ENCODE measurements around the gene RPUSD3. TPM values are rescaled to one million over a fixed set of nuclear protein-coding genes. Genes with fewer than 3 reads are reported as not detected.
A peak's percentile ranks its signal among the peaks of the same experiment; 100 is the strongest.

The RPUSD3 gene
- total RNA-seq, 1 donor from 2014 or later, result 36.5 TPM

- no peak overlapping the region for H3K27ac ChIP-seq
Observed at GRCh38 chr3:9863058-9863772, 19.4 kb upstream of the RPUSD3 start.

GRCh38 chr3:9862391-9863057 is 18.7 kb upstream of the RPUSD3 start:
- Histone ChIP-seq H3K4me1 (peaks cover 35% of the 10 kb centered on the region), H3K27me3 (ENCODE audit: low read depth) (no peaks in the 10 kb centered on the region), H3K27ac (peak overlapping the region; percentile 67), H3K9me3 (no peaks in the 10 kb centered on the region), H3K36me3 (no peaks in the 10 kb centered on the region), H3K4me3 (peak overlapping the region; percentile 53)
- ATAC-seq (peak; percentile 71 to 82), DNase-seq (peak; percentile 79)
- peak; percentile 46 for TF ChIP-seq CTCF (IDR thresholded peaks at IDR 0.05)
- intact Hi-C loops (cut with DNase I), result no loop called here

More at GRCh38 chr3:9863058-9863772, 19.4 kb upstream of the RPUSD3 start:
- TF ChIP-seq CTCF (IDR thresholded peaks at IDR 0.05), result no peak
- Histone ChIP-seq H3K4me3 (peak overlapping the region; percentile 53), H3K36me3 (no peaks in the 10 kb centered on the region), H3K9me3 (no peaks in the 10 kb centered on the region), H3K4me1 (peaks cover 35% of the 10 kb centered on the region), H3K27me3 (ENCODE audit: low read depth) (no peaks in the 10 kb centered on the region)
- intact Hi-C loops (cut with DNase I), result no loop called here
- no peak for ATAC-seq
- no peak for DNase-seq

GRCh38 chr3:9861626-9862130 is 17.9 kb upstream of the RPUSD3 start:
- intact Hi-C loops (cut with DNase I), result no loop called here
- H3K27ac ChIP-seq, result peak overlapping the region; percentile 67
- no peaks in the 10 kb centered on the region for H3K27me3 ChIP-seq (ENCODE audit: low read depth)

GRCh38 chr3:9861201-9861600 is 17.4 kb upstream of the RPUSD3 start:
- no peak for TF ChIP-seq CTCF (IDR thresholded peaks at IDR 0.05)
- intact Hi-C loops (cut with DNase I), result no loop called here
- no peak for ATAC-seq

More at GRCh38 chr3:9861626-9862130, 17.9 kb upstream of the RPUSD3 start:
- H3K4me1 ChIP-seq, result peaks cover 35% of the 10 kb centered on the region
- H3K4me3 ChIP-seq, result no peak overlapping the region
- TF ChIP-seq CTCF (IDR thresholded peaks at IDR 0.05), result no peak
- no peaks in the 10 kb centered on the region for H3K9me3 ChIP-seq
- DNase-seq (no peak), ATAC-seq (peak; percentile 15 to 29)
- no peaks in the 10 kb centered on the region for H3K36me3 ChIP-seq

GRCh38 chr3:9859530-9860025 is 15.8 kb upstream of the RPUSD3 start:
- no peak for TF ChIP-seq CTCF (IDR thresholded peaks at IDR 0.05)
- Histone ChIP-seq H3K4me3 (no peak overlapping the region), H3K27me3 (ENCODE audit: low read depth) (no peaks in the 10 kb centered on the region), H3K4me1 (peaks cover 25% of the 10 kb centered on the region), H3K27ac (no peak overlapping the region), H3K9me3 (no peaks in the 10 kb centered on the region), H3K36me3 (no peaks in the 10 kb centered on the region)
- ATAC-seq (no peak), DNase-seq (no peak)
- intact Hi-C loops (cut with DNase I), result no loop called here

More at GRCh38 chr3:9861201-9861600, 17.4 kb upstream of the RPUSD3 start:
- no peaks in the 10 kb centered on the region for H3K27me3 ChIP-seq (ENCODE audit: low read depth)
- no peak for DNase-seq
- peaks cover 35% of the 10 kb centered on the region for H3K4me1 ChIP-seq
- no peak overlapping the region for H3K4me3 ChIP-seq
- H3K36me3 ChIP-seq, result no peaks in the 10 kb centered on the region
- H3K27ac ChIP-seq, result no peak overlapping the region
- no peaks in the 10 kb centered on the region for H3K9me3 ChIP-seq

All from lower lobe of right lung (tissue), 2 donors.